Endodermal cell (in vitro differentiated cells): ENCODE data around the gene ACTMAP. TPM values are rescaled to one million over a fixed set of nuclear protein-coding genes. Genes with fewer than 3 reads are reported as not detected.

Experiments used
- DNase-seq: peaks from one replicate; pipeline ENCODE4 v3.0.0-alpha.2; 2017
- H3K27ac ChIP-seq: 2 replicates; pipeline ENCODE4 v1.5.1; 2013; ENCODE audit warnings: mild to moderate bottlenecking, low read depth, low read length, moderate library complexity
- H3K27me3 ChIP-seq: 2 replicates; pipeline ENCODE4 v1.6.1; 2013; ENCODE audit warnings: mild to moderate bottlenecking, low read length, moderate library complexity; ENCODE audit not compliant: insufficient read depth, control insufficient read depth, poor library complexity, severe bottlenecking
- H3K36me3 ChIP-seq: 2 replicates; pipeline ENCODE4 v1.7.0; 2013; ENCODE audit warnings: mild to moderate bottlenecking, low read length, moderate library complexity; ENCODE audit not compliant: control insufficient read depth, insufficient read depth
- H3K4me1 ChIP-seq: one replicate; pipeline ENCODE4 v1.7.0; 2013; ENCODE audit warnings: low read length; ENCODE audit not compliant: control insufficient read depth, insufficient read depth
- H3K4me3 ChIP-seq: 2 replicates; pipeline ENCODE4 v1.5.1; 2013; ENCODE audit warnings: mild to moderate bottlenecking, low read length, moderate library complexity
- H3K9ac ChIP-seq: 2 replicates; pipeline ENCODE4 v1.6.1; 2013; ENCODE audit warnings: mild to moderate bottlenecking, low read length, moderate library complexity; ENCODE audit not compliant: poor library complexity, severe bottlenecking; ENCODE audit errors: extremely low read depth
- H3K9me3 ChIP-seq: 2 replicates; pipeline ENCODE4 v1.6.1; 2013; ENCODE audit warnings: mild to moderate bottlenecking, low read length, moderate library complexity; ENCODE audit not compliant: control insufficient read depth
- H3K27ac Mint-ChIP-seq: 2 replicates; pipeline ENCODE4 v1.8.0; 2020; ENCODE audit warnings: mixed read lengths
- H3K27me3 Mint-ChIP-seq: 2 replicates; pipeline ENCODE4 v1.8.0; 2021; ENCODE audit warnings: mild to moderate bottlenecking, mixed read lengths; ENCODE audit not compliant: insufficient read depth
- H3K36me3 Mint-ChIP-seq: 2 replicates; pipeline ENCODE4 v1.8.0; 2020; ENCODE audit warnings: low read depth, mixed read lengths
- H3K4me1 Mint-ChIP-seq: 2 replicates; pipeline ENCODE4 v1.8.0; 2020; ENCODE audit warnings: mixed read lengths
- H3K4me3 Mint-ChIP-seq: 2 replicates; pipeline ENCODE4 v1.8.0; 2020; ENCODE audit warnings: mild to moderate bottlenecking, moderate library complexity, mixed read lengths
- H3K9me3 Mint-ChIP-seq: 2 replicates; pipeline ENCODE4 v1.8.0; 2020; ENCODE audit warnings: mild to moderate bottlenecking, mixed read lengths
- CTCF ChIP-seq: fragments of 200-600 bp; sonication (generic); conservative IDR thresholded peaks from 2 replicates; pipeline ENCODE4 v1.5.0; 2021; ENCODE audit warnings: antibody characterized with exemption, mild to moderate bottlenecking
- WGBS, 2 experiments: methylation state at CpG; one replicate each; pipeline versions ENCODE4 v1.1.5 to v1.1.7; 2013; ENCODE audit warnings: missing lambda C conversion rate in 2 of 2, mixed read lengths in 1 of 2; ENCODE audit not compliant: insufficient coverage in 1 of 2, insufficient read length in 1 of 2; 5-methylcytosine and 5-hydroxymethylcytosine counted together
- total RNA-seq, 2 donors: library from RNA; stranded (reverse); fragmentation: NEBNext Ultra II Directional in 1 of 2; extraction: Animal tissue kit (Norgen Biotek cat#: 25700) in 1 of 2; gene quantifications; 2 replicates in 1 of 2; 3 replicates in 1 of 2; pipeline ENCODE4 v1.2.1, GENCODE V29; 2021

ACTMAP gene
- total RNA-seq, 2 donors from 2014 or later: 26.0 to 34.3 TPM

GRCh38 chr19:40741527-40742390, 8.5 kb downstream of the ACTMAP start:
- Mint-ChIP-seq H3K27ac (peak overlapping the region; percentile 11), H3K27me3 (no peaks in the 10 kb centered on the region), H3K36me3 (peaks cover 24% of the 10 kb centered on the region), H3K4me3 (no peak overlapping the region), H3K9me3 (no peaks in the 10 kb centered on the region), H3K4me1 (peaks cover 3% of the 10 kb centered on the region)
- no peak for TF ChIP-seq CTCF
- Histone ChIP-seq H3K9me3 (no peaks in the 10 kb centered on the region), H3K27ac (no peak overlapping the region), H3K36me3 (peaks cover 20% of the 10 kb centered on the region), H3K9ac (no peak overlapping the region), H3K4me3 (no peak overlapping the region), H3K4me1 (no peaks in the 10 kb centered on the region), H3K27me3 (no peaks in the 10 kb centered on the region)
- WGBS, 2 experiments: 92 to 100% methylated on average over 3 to 10 of the region's 10 CpGs
- no peak for DNase-seq

DNA sequence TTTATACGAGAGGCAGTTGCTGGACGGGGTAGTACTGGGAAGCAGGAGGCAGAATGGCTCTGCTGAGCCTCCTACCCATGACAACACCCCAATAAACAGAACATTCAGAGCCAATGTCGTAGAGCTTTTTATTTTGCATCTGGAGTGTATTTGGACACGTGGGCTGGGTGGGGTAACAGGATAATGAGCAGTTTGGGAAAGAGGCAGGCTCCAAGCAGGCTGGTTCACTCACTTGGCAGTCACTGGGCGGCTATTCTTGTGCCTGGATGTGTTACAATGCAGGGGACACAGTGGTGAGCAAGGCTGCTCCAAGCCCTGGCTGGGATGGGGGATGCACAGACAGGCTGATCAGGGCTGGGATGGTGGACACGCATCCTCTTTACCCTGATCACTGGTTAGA, 9.5 kb downstream of the ACTMAP start:
- Mint-ChIP-seq H3K9me3 (no peaks in the 10 kb centered on the region), H3K4me1 (peaks cover 3% of the 10 kb centered on the region), H3K27me3 (no peaks in the 10 kb centered on the region), H3K4me3 (no peak overlapping the region), H3K36me3 (peaks cover 30% of the 10 kb centered on the region), H3K27ac (peak overlapping the region; percentile 76)
- H3K9me3 ChIP-seq: no peaks in the 10 kb centered on the region
- H3K4me3 ChIP-seq: no peak overlapping the region
- no peak for TF ChIP-seq CTCF
- 90 to 91% methylated on average over 4 to 6 of the region's 6 CpGs for WGBS, 2 experiments
- H3K27me3 ChIP-seq: no peaks in the 10 kb centered on the region
- no peak for DNase-seq
- H3K36me3 ChIP-seq: peaks cover 23% of the 10 kb centered on the region
- H3K27ac ChIP-seq: peak overlapping the region; percentile 72
- no peaks in the 10 kb centered on the region for H3K4me1 ChIP-seq
- no peak overlapping the region for H3K9ac ChIP-seq

- Histone ChIP-seq H3K9me3 (no peaks in the 10 kb centered on the region), H3K27me3 (no peaks in the 10 kb centered on the region), H3K36me3 (peaks cover 28% of the 10 kb centered on the region), H3K27ac (peak overlapping the region; percentile 72), H3K4me3 (no peak overlapping the region), H3K4me1 (no peaks in the 10 kb centered on the region), H3K9ac (no peak overlapping the region)
- no peak overlapping the region for H3K4me3 Mint-ChIP-seq
- H3K27me3 Mint-ChIP-seq: no peaks in the 10 kb centered on the region
- no peak overlapping the region for H3K27ac Mint-ChIP-seq
- TF ChIP-seq CTCF: no peak
- peaks cover 37% of the 10 kb centered on the region for H3K36me3 Mint-ChIP-seq
- peaks cover 3% of the 10 kb centered on the region for H3K4me1 Mint-ChIP-seq
- WGBS, 2 experiments: 89 to 92% methylated on average over 9 to 16 of the region's 16 CpGs
- DNase-seq: no peak
- H3K9me3 Mint-ChIP-seq: no peaks in the 10 kb centered on the region
Measured at GRCh38 chr19:40739871-40740703, 10.2 kb downstream of the ACTMAP start.
